Endothelial cell of umbilical vein (primary cell): Measurements from ENCODE around the gene WDR18. TPM values are rescaled to one million over a fixed set of nuclear protein-coding genes. Genes with fewer than 3 reads are reported as not detected.

Experiments used
- BruUV-seq: library from RNA; stranded (reverse); fragments of 400-500 nt; replicated peaks from 2 replicates; lab custom pipeline; 2021; lab: Mats Ljungman, UMichigan
- CTCF ChIA-PET: fragments of 300-600, 350-600 bp; sonication (Branson Sonifier 250); formaldehyde crosslinking; loops from one replicate; lab custom pipeline; 2021; ENCODE audit warnings: antibody characterized with exemption, inconsistent platforms; lab: Charles Lee
- POLR2A ChIA-PET: fragments of 300-600, 350-600 bp; sonication (Branson Sonifier 250); formaldehyde crosslinking; loops from one replicate; lab custom pipeline; 2021; ENCODE audit warnings: antibody characterized with exemption, inconsistent platforms; lab: Charles Lee
- DNase-seq: peaks from one replicate; pipeline ENCODE4 v3.0.0-alpha.2; 2011; ENCODE audit warnings: low read depth, low spot score
- FAIRE-seq: peaks from 2 replicates; lab custom pipeline; 2011; peaks lifted over from hg19 to GRCh38; lab: Jason Lieb, UNC
- H2AFZ ChIP-seq: 2 replicates; pipeline ENCODE4 v1.6.0; 2012; ENCODE audit warnings: low read depth, low read length, control low read depth, inconsistent platforms
- H3K27ac ChIP-seq: 2 replicates; pipeline ENCODE4 v1.5.1; 2011; ENCODE audit warnings: low read depth, mild to moderate bottlenecking, control low read depth, low read length, moderate library complexity; ENCODE audit not compliant: insufficient read depth
- H3K27me3 ChIP-seq, 2 experiments: 2 replicates each; pipeline versions ENCODE4 v1.6.0 to v1.6.1; 2011; ENCODE audit warnings: low read length in 2 of 2, mixed read lengths in 1 of 2; ENCODE audit not compliant: control insufficient read depth in 2 of 2, insufficient read depth in 2 of 2
- H3K36me3 ChIP-seq, 2 experiments: 2 replicates in 1 of 2; 3 replicates in 1 of 2; pipeline ENCODE4 v1.5.1; 2011; ENCODE audit warnings: low read length in 2 of 2, mild to moderate bottlenecking in 1 of 2, moderate library complexity in 1 of 2; ENCODE audit not compliant: control insufficient read depth in 2 of 2, insufficient read depth in 2 of 2; ENCODE audit errors: extremely low read depth in 1 of 2
- H3K4me1 ChIP-seq: 3 replicates; pipeline ENCODE4 v1.5.1; 2011; ENCODE audit warnings: mild to moderate bottlenecking, low read length; ENCODE audit not compliant: control insufficient read depth, insufficient read depth; ENCODE audit errors: extremely low read depth
- H3K4me2 ChIP-seq: 2 replicates; pipeline ENCODE4 v1.6.1; 2011; ENCODE audit warnings: low read length, control low read depth, mixed read lengths; ENCODE audit not compliant: insufficient read depth
- H3K4me3 ChIP-seq, 3 experiments: fragments of 200-600 bp in 1 of 3; sonication (generic), shearing (Covaris generic) in 1 of 3; replicated peaks in 1 of 3; 2 replicates each; pipeline ENCODE4 v1.5.1; 2011 to 2016; ENCODE audit warnings: control low read depth in 3 of 3, low read length in 3 of 3, mild to moderate bottlenecking in 2 of 3, inconsistent platforms in 1 of 3, low read depth in 1 of 3, moderate library complexity in 1 of 3; ENCODE audit not compliant: insufficient read depth in 1 of 3
- H3K79me2 ChIP-seq: 2 replicates; pipeline ENCODE4 v1.6.0; 2012; ENCODE audit warnings: low read length, inconsistent platforms; ENCODE audit not compliant: control insufficient read depth, insufficient read depth
- H3K9ac ChIP-seq: replicated peaks from 2 replicates; pipeline ENCODE3; 2011; ENCODE audit warnings: low read length, control low read depth; ENCODE audit not compliant: insufficient read depth; ENCODE audit errors: extremely low read depth
- H3K9me1 ChIP-seq: replicated peaks from 3 replicates; pipeline ENCODE4 v1.6.0; 2011; ENCODE audit warnings: mild to moderate bottlenecking, low read length; ENCODE audit not compliant: control insufficient read depth, insufficient read depth; ENCODE audit errors: extremely low read depth
- H3K9me3 ChIP-seq: replicated peaks from 2 replicates; pipeline ENCODE4 v1.5.1; 2012; ENCODE audit warnings: low read length, inconsistent platforms; ENCODE audit not compliant: control insufficient read depth, insufficient read depth
- H4K20me1 ChIP-seq: replicated peaks from 2 replicates; pipeline ENCODE3; 2011; ENCODE audit warnings: mild to moderate bottlenecking, low read length; ENCODE audit not compliant: control insufficient read depth, insufficient read depth; ENCODE audit errors: extremely low read depth
- CTCF ChIP-seq, 2 donors: IDR thresholded peaks; 1 replicate in 1 of 2; 2 replicates in 1 of 2; pipeline ENCODE4 v1.5.1; 2011; ENCODE audit warnings: low read length in 2 of 2, mild to moderate bottlenecking in 2 of 2, moderate library complexity in 2 of 2, control low read depth in 1 of 2, inconsistent platforms in 1 of 2, low read depth in 1 of 2; ENCODE audit not compliant: insufficient read depth in 1 of 2; ENCODE audit errors: extremely low read depth in 1 of 2
- EZH2 ChIP-seq: IDR thresholded peaks from 2 replicates; pipeline ENCODE4 v1.6.1; 2012; ENCODE audit warnings: borderline replicate concordance, low read depth, mild to moderate bottlenecking, moderate library complexity, low read length, inconsistent platforms; ENCODE audit not compliant: severe bottlenecking
- FOS ChIP-seq: IDR thresholded peaks from 2 replicates; pipeline ENCODE4 v1.6.1; 2011; ENCODE audit warnings: mild to moderate bottlenecking, low read length, moderate library complexity, borderline replicate concordance; ENCODE audit not compliant: insufficient read depth
- GATA2 ChIP-seq: IDR thresholded peaks from 2 replicates; pipeline ENCODE4 v1.7.0; 2011; ENCODE audit warnings: low read depth, mild to moderate bottlenecking, moderate library complexity, mixed read lengths, low read length; ENCODE audit not compliant: insufficient read length, insufficient read depth
- JUN ChIP-seq: IDR thresholded peaks from 2 replicates; pipeline ENCODE4 v1.6.1; 2011; ENCODE audit warnings: borderline replicate concordance, low read depth; ENCODE audit not compliant: insufficient read length, insufficient read depth
- MYC ChIP-seq: IDR thresholded peaks from one replicate; pipeline ENCODE4 v1.6.1; 2011; ENCODE audit warnings: mild to moderate bottlenecking, low read depth, low read length
- POLR2A ChIP-seq: IDR thresholded peaks from 2 replicates; pipeline ENCODE4 v1.6.1; 2012; ENCODE audit warnings: low read depth, mild to moderate bottlenecking, control low read depth, low read length
- dilution Hi-C: fragments of 300-500 bp; cut with MboI; formaldehyde crosslinking; loops from one replicate; pipeline ENCODE4 v1.15.0; 2019; ENCODE audit warnings: low sequenced_read_pairs; ENCODE audit not compliant: extremely low pct_ligation_motif_present
- intact Hi-C: fragments of 100-400 bp; cut with micrococcal nuclease; formaldehyde crosslinking; loops from one replicate; pipeline ENCODE4 v1.10.0; 2022
- polyA plus RNA-seq, 4 experiments: library from polyadenylated mRNA; depleted of rRNA in 3 of 4; stranded (reverse) in 3 of 4; unstranded in 1 of 4; fragments of >200 nt; gene quantifications; 2 replicates each; pipeline versions ENCODE4 v1.2.1 to v1.2.3, GENCODE V29; 2011 to 2012; ENCODE audit warnings: missing spikeins in 1 of 4
- total RNA-seq: library from RNA; stranded (reverse); gene quantifications from 2 replicates; pipeline ENCODE4 v1.2.3, GENCODE V29; 2021

Gene WDR18
- total and polyA plus RNA-seq, 2 donors (not counting 3 experiments of a cell fraction or from before 2014, with no cell fraction given) = 54.8 to 102 TPM

DNA sequence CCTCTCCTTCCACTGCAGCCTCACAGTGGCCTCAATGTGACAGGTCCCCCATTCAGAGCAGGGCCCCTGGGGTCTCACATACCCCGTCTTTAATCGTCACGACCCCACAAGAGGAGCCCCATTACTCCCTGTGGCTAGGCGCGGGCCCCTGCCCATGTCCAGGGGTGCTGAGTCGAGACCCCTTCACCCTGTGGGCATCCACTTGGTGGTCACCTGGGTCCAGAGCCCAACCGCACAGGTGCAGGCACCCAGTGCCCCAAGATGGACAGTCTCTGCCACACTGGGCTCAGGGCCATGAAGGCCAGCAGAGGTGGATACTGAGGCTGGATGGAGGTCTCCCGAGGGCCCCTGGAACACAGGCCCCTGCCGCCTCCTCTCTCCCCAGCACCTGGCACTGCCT is 33.8 kb downstream of the WDR18 start:
- no peaks in the 10 kb centered on the region for H3K27me3 ChIP-seq
- no peak overlapping the region for H3K9ac ChIP-seq
- ChIA-PET POLR2A (no interaction called here), CTCF (no interaction called here)
- TF ChIP-seq GATA2 = no peak
- TF ChIP-seq MYC = no peak
- no peak for TF ChIP-seq CTCF (IDR thresholded peaks at IDR 0.05; ENCODE audit: extremely low read depth in 1 of 2, insufficient read depth in 1 of 2, low read depth in 1 of 2, low read length in 2 of 2)
- TF ChIP-seq JUN = no peak
- no peak for TF ChIP-seq EZH2
- no peak for TF ChIP-seq POLR2A
- no peak for TF ChIP-seq FOS
- dilution Hi-C loops = no loop called here
- no peak overlapping the region for H3K4me3 ChIP-seq
- peaks cover 40% of the 10 kb centered on the region for H3K4me1 ChIP-seq
- H3K79me2 ChIP-seq = peaks cover 78% of the 10 kb centered on the region
- H3K4me2 ChIP-seq = no peak overlapping the region
- DNase-seq (no peak), FAIRE-seq (no peak)
- intact Hi-C loops = no loop called here
- H3K9me1 ChIP-seq = no peaks in the 10 kb centered on the region
- BruUV-seq = no TSS peak
- H3K9me3 ChIP-seq = no peaks in the 10 kb centered on the region
- peaks cover 0 to 13% of the 10 kb centered on the region in 2 experiments for H3K36me3 ChIP-seq
- H4K20me1 ChIP-seq = no peaks in the 10 kb centered on the region
- H3K27ac ChIP-seq = no peak overlapping the region
- no peak overlapping the region for H2AFZ ChIP-seq
